HG03469 (cell line): ENCODE results near the gene SVEP1.
"Not testable (repeated sequence)": the region's sequence is repeated elsewhere in the genome, so short reads cannot be mapped to it uniquely, and the experiment has no call there.

Experiments used
- ATAC-seq: cut with Tn5 transposase; IDR thresholded peaks from one replicate; pipeline ENCODE4 v1.9.1; 2021; ENCODE audit warnings: mild to moderate bottlenecking, moderate library complexity, moderate number of reproducible peaks; ENCODE audit not compliant: unreplicated experiment

Gene SVEP1

GRCh38 chr9:110579862-110580219, 300 bp upstream of the SVEP1 start:
- ATAC-seq, result no peak

- ATAC-seq, result no peak
Measured at GRCh38 chr9:110578575-110579033, 937 bp downstream of the SVEP1 start.

GRCh38 chr9:110575945-110576344, 3.6 kb downstream of the SVEP1 start:
- ATAC-seq, result no peak

- ATAC-seq, result no peak
Measured at GRCh38 chr9:110575169-110575568, 4.4 kb downstream of the SVEP1 start.

- ATAC-seq, result no peak
Measured at GRCh38 chr9:110573305-110573704, 6.2 kb downstream of the SVEP1 start.

GRCh38 chr9:110571801-110572483, 7.6 kb downstream of the SVEP1 start:
- no peak for ATAC-seq

GRCh38 chr9:110566156-110566555, 13.4 kb downstream of the SVEP1 start:
- ATAC-seq, result no peak

GRCh38 chr9:110561826-110562225, 17.7 kb downstream of the SVEP1 start:
- ATAC-seq, result no peak

GRCh38 chr9:110559869-110560268, 19.7 kb downstream of the SVEP1 start:
- ATAC-seq, result no peak

- ATAC-seq, result no peak
Measured at GRCh38 chr9:110555551-110556331, 23.8 kb downstream of the SVEP1 start.

- no peak for ATAC-seq
Measured at GRCh38 chr9:110546411-110546871, 33.1 kb downstream of the SVEP1 start.

- no peak for ATAC-seq
Measured at GRCh38 chr9:110545705-110546104, 33.8 kb downstream of the SVEP1 start.

GRCh38 chr9:110543631-110544051, 35.9 kb downstream of the SVEP1 start:
- ATAC-seq, result no peak

- no peak for ATAC-seq
Measured at GRCh38 chr9:110541950-110542349, 37.6 kb downstream of the SVEP1 start.

GRCh38 chr9:110538647-110539041, 40.9 kb downstream of the SVEP1 start:
- ATAC-seq, result no peak

- ATAC-seq, result no peak
Measured at GRCh38 chr9:110537841-110538646, 41.5 kb downstream of the SVEP1 start.

- no peak for ATAC-seq
Measured at GRCh38 chr9:110536822-110537221, 42.7 kb downstream of the SVEP1 start.

GRCh38 chr9:110534162-110534561, 45.4 kb downstream of the SVEP1 start:
- ATAC-seq, result not testable (repeated sequence)

- no peak for ATAC-seq
Measured at GRCh38 chr9:110532908-110533665, 46.5 kb downstream of the SVEP1 start.

- no peak for ATAC-seq
Measured at GRCh38 chr9:110531776-110532175, 47.8 kb downstream of the SVEP1 start.

- ATAC-seq, result not testable (repeated sequence)
Measured at GRCh38 chr9:110531241-110531640, 48.3 kb downstream of the SVEP1 start.
